Tibial artery (tissue), 4 donors: ENCODE results near the gene TRAPPC14.

Experiments
- DNase-seq, 2 donors: peaks; one replicate each; pipeline ENCODE4 v3.0.0-alpha.2; 2019
- H3K27ac ChIP-seq, 2 donors: fragments of 200-600 bp; sonication (generic) in 1 of 2; 1 replicate in 1 of 2; 2 replicates in 1 of 2; pipeline ENCODE4 v1.5.1; 2018 to 2019; ENCODE audit warnings: mild to moderate bottlenecking in 1 of 2
- H3K27me3 ChIP-seq, 2 donors: fragments of 200-600 bp; sonication (generic) in 1 of 2; one replicate each; pipeline versions ENCODE4 v1.5.1 to v1.6.0; 2016 to 2019
- H3K36me3 ChIP-seq, 3 donors: fragments of 200-600 bp; sonication (generic) in 2 of 3; one replicate each; pipeline ENCODE4 v1.5.1; 2016 to 2019; ENCODE audit warnings: mild to moderate bottlenecking in 2 of 3
- H3K4me1 ChIP-seq, 4 donors: fragments of 200-600 bp; sonication (generic) in 2 of 4; 1 replicate in 3 of 4; 2 replicates in 1 of 4; pipeline ENCODE4 v1.5.1; 2016 to 2019
- H3K4me3 ChIP-seq, 2 donors: fragments of 200-600 bp; sonication (generic) in 1 of 2; 1 replicate in 1 of 2; 2 replicates in 1 of 2; pipeline ENCODE4 v1.5.1; 2018 to 2019; ENCODE audit warnings: mild to moderate bottlenecking in 2 of 2
- H3K9me3 ChIP-seq, 3 donors: fragments of 200-600 bp; sonication (generic) in 1 of 3; one replicate each; pipeline ENCODE4 v1.5.1; 2016 to 2019
- intact Hi-C: fragments of 100-400 bp; cut with DNase I; formaldehyde crosslinking; loops from one replicate; pipeline ENCODE4 v1.15.0; 2023; ENCODE audit warnings: low total_unique reads
- TF ChIP-seq, protein P1 (sequence below), 2 experiments: fragments of 200-600 bp in 1 of 2; fragments of 450-650 bp in 1 of 2; IDR thresholded peaks; one replicate each; pipeline ENCODE4 v1.5.1; 2017 to 2019; ENCODE audit warnings: antibody characterized with exemption in 2 of 2, mild to moderate bottlenecking in 1 of 2, moderate library complexity in 1 of 2

TRAPPC14 gene

DNA sequence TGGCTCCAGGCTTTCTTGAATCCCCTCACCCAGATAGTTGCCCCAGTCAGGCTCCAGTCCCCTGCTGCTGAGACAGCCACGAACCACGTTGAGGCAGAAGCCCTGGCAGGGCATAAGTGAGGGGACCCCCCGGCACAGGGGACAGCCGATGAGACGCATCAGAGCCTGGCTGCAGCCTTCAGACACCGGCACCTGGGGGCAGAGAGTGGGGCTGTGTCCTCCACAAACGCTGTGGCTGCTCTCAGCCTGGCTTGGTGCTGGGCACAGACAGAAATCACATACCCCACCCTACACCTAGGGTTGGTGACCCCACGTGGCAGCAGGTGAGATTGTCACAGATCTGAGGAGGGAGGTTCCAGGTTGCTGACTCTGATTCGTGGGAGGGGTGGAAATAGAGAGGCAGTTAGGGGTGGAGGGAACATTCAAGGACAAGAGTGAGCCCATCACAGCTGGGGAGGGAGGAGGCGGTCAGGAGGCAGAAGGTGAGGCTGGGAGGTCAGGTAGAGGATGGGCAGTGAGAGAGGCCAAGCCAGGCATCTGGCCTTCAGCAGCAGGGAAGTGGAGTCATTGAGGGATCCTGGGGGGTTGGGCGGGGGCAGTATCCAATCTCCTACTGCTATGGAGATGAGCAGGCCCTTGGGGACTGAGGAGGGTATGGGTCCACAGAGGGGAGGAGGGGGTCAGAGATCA, 15.4 kb upstream of the TRAPPC14 start:
- TF ChIP-seq, protein P1, sequence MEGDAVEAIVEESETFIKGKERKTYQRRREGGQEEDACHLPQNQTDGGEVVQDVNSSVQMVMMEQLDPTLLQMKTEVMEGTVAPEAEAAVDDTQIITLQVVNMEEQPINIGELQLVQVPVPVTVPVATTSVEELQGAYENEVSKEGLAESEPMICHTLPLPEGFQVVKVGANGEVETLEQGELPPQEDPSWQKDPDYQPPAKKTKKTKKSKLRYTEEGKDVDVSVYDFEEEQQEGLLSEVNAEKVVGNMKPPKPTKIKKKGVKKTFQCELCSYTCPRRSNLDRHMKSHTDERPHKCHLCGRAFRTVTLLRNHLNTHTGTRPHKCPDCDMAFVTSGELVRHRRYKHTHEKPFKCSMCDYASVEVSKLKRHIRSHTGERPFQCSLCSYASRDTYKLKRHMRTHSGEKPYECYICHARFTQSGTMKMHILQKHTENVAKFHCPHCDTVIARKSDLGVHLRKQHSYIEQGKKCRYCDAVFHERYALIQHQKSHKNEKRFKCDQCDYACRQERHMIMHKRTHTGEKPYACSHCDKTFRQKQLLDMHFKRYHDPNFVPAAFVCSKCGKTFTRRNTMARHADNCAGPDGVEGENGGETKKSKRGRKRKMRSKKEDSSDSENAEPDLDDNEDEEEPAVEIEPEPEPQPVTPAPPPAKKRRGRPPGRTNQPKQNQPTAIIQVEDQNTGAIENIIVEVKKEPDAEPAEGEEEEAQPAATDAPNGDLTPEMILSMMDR (IDR thresholded peaks at IDR 0.05) = no peak
- H3K36me3 ChIP-seq = no peaks in the 10 kb centered on the region
- no peak overlapping the region for H3K27ac ChIP-seq
- peaks cover 0 to 23% of the 10 kb centered on the region in 2 donors for H3K27me3 ChIP-seq
- peaks cover 0 to 30% (median 23%) of the 10 kb centered on the region in 4 donors for H3K4me1 ChIP-seq
- H3K4me3 ChIP-seq = no peak overlapping the region
- no peaks in the 10 kb centered on the region for H3K9me3 ChIP-seq
- intact Hi-C loops = no loop called here
- no peak for DNase-seq

DNA sequence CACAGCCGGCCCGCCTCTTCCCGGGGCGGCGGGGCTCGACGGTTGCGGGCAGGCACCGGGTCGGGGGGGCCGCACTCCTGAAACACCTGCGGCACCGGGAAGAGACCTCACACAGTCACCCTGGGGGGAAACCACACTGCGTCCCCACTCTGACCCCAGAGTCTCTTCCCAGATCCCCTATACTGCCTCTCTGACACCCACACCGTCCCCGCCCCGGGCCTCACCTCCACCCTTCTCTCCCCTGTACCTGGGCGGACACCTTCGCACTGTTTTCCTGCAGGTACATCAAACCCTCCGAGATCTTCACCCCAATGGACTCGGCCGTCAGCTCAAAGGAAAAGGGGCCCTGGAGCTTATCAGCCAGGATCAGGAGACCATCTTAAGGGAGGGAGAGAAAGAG, 13.3 kb upstream of the TRAPPC14 start:
- Histone ChIP-seq H3K4me3 (peak overlapping the region; percentile 29 to 52), H3K27ac (no peak overlapping the region), H3K9me3 (no peaks in the 10 kb centered on the region), H3K36me3 (no peaks in the 10 kb centered on the region), H3K4me1 (peaks cover 0 to 34% (median 22%) of the 10 kb centered on the region in 4 donors), H3K27me3 (peaks cover 0 to 26% of the 10 kb centered on the region in 2 donors)
- no peak for DNase-seq
- intact Hi-C loops = no loop called here
- TF ChIP-seq, protein P1 (IDR thresholded peaks at IDR 0.05) = no peak

DNA sequence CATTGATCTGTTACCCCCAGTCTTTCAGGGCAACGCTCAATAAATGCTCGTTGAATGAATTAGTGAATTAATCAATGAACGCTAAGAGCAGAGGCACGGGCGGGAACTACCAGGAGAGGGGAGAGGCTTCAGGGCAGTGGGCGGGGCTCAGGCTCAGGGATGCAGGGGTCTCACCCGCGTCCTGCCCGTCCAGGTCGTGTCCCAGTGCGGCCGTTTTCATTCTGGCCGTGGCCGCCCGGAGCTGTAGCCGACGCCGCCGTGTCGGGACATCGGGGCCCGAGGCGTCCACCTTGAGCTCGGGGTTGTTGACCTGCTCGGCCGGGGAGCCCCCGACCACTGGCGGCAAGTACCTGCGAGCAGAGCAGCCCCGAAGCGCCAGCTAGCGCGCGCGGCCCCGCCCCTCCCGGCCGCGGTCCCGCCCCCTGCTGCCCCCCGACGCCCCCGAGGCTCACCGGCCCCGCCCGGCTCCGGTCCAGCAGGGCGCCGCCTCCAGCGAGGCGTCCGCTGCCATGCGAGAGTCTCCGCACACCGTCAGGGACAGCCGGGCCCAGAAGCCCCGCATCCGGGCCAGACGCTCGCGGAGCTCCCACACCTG, 12.7 kb upstream of the TRAPPC14 start:
- H3K27ac ChIP-seq = no peak overlapping the region
- no peaks in the 10 kb centered on the region for H3K9me3 ChIP-seq
- H3K4me3 ChIP-seq = peak overlapping the region; percentile 29 to 52
- no peak for DNase-seq
- peaks cover 0 to 27% of the 10 kb centered on the region in 2 donors for H3K27me3 ChIP-seq
- H3K4me1 ChIP-seq = peaks cover 0 to 33% (median 20%) of the 10 kb centered on the region in 4 donors
- no peaks in the 10 kb centered on the region for H3K36me3 ChIP-seq
- TF ChIP-seq, protein P1 (IDR thresholded peaks at IDR 0.05) = no peak
- intact Hi-C loops = no loop called here

DNA sequence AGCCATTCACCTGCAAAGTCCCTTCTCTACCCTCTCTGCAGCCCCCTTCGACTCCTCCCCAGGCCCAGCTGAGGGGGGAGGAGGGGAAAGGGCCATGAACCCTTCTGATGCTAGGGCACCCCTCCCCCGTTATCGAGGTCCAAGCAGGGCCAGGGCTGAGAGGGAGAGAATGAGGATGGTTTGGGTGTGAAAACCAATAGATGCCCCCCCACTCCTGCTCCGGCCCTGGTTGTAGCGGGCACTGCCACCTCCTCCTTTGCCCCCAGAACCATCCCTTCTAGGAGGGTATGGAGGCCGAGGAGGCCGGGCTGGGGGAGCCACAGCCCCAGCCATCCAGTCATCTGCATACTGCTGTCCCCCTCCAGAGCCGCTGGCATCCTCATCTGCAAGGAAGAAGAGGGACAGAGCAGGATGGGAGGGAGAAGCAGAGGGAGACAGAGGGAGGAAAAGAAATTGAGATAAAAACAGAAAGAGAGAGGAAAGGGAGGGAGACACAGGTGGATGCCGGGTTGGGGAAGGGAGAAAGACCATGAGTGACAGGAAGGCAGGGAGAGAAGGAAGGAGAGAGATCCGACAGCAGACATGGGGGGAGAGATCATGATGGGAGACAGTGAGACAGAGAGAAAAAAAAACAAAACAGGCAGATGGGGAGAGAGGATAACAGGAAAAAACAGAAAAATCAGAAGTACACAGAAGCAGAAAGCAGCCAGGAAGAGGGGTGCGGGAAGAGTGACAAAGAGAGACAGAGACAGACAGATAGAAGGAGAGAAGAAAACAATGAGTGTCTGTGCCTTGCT, 11.8 kb upstream of the TRAPPC14 start:
- Histone ChIP-seq H3K4me3 (no peak overlapping the region), H3K9me3 (no peaks in the 10 kb centered on the region), H3K27ac (no peak overlapping the region), H3K36me3 (no peaks in the 10 kb centered on the region), H3K4me1 (peaks cover 0 to 33% (median 20%) of the 10 kb centered on the region in 4 donors), H3K27me3 (peaks cover 0 to 27% of the 10 kb centered on the region in 2 donors)
- no peak for DNase-seq
- TF ChIP-seq, protein P1 (IDR thresholded peaks at IDR 0.05) = no peak
- intact Hi-C loops = no loop called here

DNA sequence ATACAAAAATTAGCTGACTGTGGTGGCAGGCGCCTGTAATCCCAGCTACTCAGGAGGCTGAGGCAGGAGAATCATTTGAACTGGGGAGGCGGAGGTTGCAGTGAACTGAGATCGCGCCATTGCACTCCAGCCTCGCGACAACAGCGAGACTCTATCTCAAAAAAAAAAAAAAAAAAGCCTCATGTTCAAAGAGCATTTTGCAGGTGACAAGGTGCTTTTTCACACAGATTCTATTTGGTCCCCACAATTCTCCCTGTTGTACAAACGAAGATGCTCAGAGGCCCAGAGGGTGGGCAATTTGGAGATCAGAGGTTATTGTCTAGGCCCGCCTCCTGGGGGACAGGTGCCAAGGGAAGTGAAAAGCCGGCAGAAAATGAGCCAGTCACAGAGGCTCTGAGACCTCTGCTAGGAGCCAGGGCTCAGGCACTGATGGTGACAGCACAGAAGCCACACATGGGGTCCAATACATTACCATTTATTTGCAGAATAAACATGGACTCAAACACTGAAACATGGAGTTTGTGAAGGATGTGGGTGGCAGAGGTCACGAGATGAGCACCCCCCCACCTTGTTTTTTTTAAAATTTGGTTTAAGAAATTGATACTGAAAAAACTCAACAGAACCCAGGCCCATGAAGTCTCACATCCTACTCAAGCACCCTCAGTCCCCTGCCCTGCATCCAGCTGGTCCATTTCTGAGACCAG, 10.8 kb upstream of the TRAPPC14 start:
- H3K4me1 ChIP-seq = peaks cover 0 to 33% (median 20%) of the 10 kb centered on the region in 4 donors
- TF ChIP-seq, protein P1 (IDR thresholded peaks at IDR 0.05) = no peak
- intact Hi-C loops = no loop called here
- H3K27ac ChIP-seq = peak overlapping the region in 1 of 2 donors; percentile 64
- H3K9me3 ChIP-seq = no peaks in the 10 kb centered on the region
- H3K4me3 ChIP-seq = no peak overlapping the region
- no peaks in the 10 kb centered on the region for H3K36me3 ChIP-seq
- no peak for DNase-seq
- peaks cover 0 to 27% of the 10 kb centered on the region in 2 donors for H3K27me3 ChIP-seq
